Coronary artery (tissue), 2 donors: ENCODE measurements around the gene LIPG.

Experiments used
- DNase-seq: peaks from one replicate; pipeline ENCODE4 v3.0.0-alpha.2; 2017; ENCODE audit warnings: low spot score
- H3K27ac ChIP-seq, 2 donors: fragments of 200-600 bp; sonication (generic); one replicate each; pipeline ENCODE4 v1.5.1; 2016 to 2019
- H3K4me3 ChIP-seq: fragments of 200-600 bp; sonication (generic); 2 replicates; pipeline ENCODE4 v1.5.1; 2016; ENCODE audit warnings: mild to moderate bottlenecking, moderate library complexity
- TF ChIP-seq, protein P1 (sequence below): fragments of 200-600 bp; sonication (generic); IDR thresholded peaks from one replicate; pipeline ENCODE4 v1.5.1; 2019; ENCODE audit warnings: antibody characterized with exemption

LIPG gene

DNA sequence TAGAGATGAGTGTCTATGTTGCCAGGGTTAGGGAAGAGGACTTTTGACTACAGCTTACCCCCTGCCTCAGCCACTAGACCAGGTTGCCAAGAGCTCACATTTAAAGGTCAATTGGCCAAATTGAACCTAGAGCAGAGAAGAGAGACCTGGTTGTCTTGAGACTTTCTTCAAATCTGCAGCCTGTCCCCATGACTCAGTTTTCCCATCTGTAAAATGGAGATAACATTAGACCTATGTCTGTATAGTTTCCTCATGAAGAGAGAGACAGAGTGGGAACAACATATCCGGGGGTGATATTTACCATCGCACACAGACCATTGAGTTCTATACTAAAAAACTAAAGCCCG is 1.6 kb upstream of the LIPG start:
- TF ChIP-seq, protein P1, sequence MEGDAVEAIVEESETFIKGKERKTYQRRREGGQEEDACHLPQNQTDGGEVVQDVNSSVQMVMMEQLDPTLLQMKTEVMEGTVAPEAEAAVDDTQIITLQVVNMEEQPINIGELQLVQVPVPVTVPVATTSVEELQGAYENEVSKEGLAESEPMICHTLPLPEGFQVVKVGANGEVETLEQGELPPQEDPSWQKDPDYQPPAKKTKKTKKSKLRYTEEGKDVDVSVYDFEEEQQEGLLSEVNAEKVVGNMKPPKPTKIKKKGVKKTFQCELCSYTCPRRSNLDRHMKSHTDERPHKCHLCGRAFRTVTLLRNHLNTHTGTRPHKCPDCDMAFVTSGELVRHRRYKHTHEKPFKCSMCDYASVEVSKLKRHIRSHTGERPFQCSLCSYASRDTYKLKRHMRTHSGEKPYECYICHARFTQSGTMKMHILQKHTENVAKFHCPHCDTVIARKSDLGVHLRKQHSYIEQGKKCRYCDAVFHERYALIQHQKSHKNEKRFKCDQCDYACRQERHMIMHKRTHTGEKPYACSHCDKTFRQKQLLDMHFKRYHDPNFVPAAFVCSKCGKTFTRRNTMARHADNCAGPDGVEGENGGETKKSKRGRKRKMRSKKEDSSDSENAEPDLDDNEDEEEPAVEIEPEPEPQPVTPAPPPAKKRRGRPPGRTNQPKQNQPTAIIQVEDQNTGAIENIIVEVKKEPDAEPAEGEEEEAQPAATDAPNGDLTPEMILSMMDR, result no peak
- no peak for DNase-seq
- Histone ChIP-seq H3K27ac (no peak overlapping the region), H3K4me3 (peak overlapping the region; percentile 71)

DNA sequence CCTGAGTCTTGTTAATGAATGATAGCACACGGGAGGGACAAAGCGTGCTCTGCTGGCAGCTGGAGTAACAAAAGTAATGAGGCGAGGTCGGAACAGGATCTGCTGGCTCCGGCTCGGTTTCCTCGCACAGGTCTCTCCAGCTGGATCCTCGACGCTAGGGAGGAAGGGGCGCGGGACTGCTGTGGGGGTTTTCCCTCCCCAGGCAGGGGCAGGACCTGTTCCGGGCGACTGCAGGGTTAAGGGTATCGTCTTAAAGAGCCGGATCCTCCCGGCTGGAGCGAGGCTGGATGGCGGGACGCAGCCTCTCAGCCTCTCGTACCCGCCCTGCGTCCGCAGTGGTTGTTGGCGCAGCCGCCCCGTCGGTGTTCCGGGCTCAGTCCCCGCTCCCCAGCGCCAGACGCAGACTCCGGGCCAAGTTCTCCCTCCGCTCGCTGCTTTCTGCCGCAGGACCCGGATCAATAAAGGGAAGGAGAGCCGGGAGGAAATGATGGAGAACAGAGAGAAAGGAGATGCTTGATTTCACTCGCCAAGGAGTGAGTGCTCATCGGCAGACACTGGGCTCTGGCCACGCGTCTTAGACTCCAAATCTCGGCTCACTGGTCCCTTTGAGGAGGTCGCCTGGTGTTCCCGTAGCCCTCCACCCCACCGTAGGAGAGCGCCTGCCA is 1.1 kb upstream of the LIPG start:
- TF ChIP-seq, protein P1, result no peak
- no peak overlapping the region for H3K27ac ChIP-seq

GRCh38 chr18:49562481-49563129 is 748 bp downstream of the LIPG start:
- TF ChIP-seq, protein P1, result no peak
- Histone ChIP-seq H3K27ac (no peak overlapping the region), H3K4me3 (peak overlapping the region; percentile 71)
- DNase-seq, result no peak

More for the DNA sequence above, 1.1 kb upstream of the LIPG start:
- no peak for DNase-seq
- H3K4me3 ChIP-seq, result peak overlapping the region; percentile 71

- Histone ChIP-seq H3K4me3 (no peak overlapping the region), H3K27ac (no peak overlapping the region)
- TF ChIP-seq, protein P1, result no peak
- no peak for DNase-seq
Observed at GRCh38 chr18:49563130-49563540, 1.3 kb downstream of the LIPG start.

GRCh38 chr18:49563701-49564517 is 2.1 kb downstream of the LIPG start:
- no peak overlapping the region for H3K4me3 ChIP-seq

GRCh38 chr18:49564518-49564834 is 2.6 kb downstream of the LIPG start:
- no peak for DNase-seq
- TF ChIP-seq, protein P1, result no peak
- no peak overlapping the region for H3K27ac ChIP-seq
- no peak overlapping the region for H3K4me3 ChIP-seq

More at GRCh38 chr18:49563701-49564517, 2.1 kb downstream of the LIPG start:
- TF ChIP-seq, protein P1, result no peak
- DNase-seq, result no peak
- no peak overlapping the region for H3K27ac ChIP-seq
